Glomerular visceral epithelial cell (primary cell): Measurements from ENCODE around the gene BDH1.
"Not testable (repeated sequence)": the region's sequence is repeated elsewhere in the genome, so short reads cannot be mapped to it uniquely, and the experiment has no call there.

Experiments
- DNase-seq: peaks from one replicate; pipeline ENCODE4 v3.0.0-alpha.2; 2016; ENCODE audit errors: extremely low spot score

The BDH1 gene, protein sequence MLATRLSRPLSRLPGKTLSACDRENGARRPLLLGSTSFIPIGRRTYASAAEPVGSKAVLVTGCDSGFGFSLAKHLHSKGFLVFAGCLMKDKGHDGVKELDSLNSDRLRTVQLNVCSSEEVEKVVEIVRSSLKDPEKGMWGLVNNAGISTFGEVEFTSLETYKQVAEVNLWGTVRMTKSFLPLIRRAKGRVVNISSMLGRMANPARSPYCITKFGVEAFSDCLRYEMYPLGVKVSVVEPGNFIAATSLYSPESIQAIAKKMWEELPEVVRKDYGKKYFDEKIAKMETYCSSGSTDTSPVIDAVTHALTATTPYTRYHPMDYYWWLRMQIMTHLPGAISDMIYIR

DNA sequence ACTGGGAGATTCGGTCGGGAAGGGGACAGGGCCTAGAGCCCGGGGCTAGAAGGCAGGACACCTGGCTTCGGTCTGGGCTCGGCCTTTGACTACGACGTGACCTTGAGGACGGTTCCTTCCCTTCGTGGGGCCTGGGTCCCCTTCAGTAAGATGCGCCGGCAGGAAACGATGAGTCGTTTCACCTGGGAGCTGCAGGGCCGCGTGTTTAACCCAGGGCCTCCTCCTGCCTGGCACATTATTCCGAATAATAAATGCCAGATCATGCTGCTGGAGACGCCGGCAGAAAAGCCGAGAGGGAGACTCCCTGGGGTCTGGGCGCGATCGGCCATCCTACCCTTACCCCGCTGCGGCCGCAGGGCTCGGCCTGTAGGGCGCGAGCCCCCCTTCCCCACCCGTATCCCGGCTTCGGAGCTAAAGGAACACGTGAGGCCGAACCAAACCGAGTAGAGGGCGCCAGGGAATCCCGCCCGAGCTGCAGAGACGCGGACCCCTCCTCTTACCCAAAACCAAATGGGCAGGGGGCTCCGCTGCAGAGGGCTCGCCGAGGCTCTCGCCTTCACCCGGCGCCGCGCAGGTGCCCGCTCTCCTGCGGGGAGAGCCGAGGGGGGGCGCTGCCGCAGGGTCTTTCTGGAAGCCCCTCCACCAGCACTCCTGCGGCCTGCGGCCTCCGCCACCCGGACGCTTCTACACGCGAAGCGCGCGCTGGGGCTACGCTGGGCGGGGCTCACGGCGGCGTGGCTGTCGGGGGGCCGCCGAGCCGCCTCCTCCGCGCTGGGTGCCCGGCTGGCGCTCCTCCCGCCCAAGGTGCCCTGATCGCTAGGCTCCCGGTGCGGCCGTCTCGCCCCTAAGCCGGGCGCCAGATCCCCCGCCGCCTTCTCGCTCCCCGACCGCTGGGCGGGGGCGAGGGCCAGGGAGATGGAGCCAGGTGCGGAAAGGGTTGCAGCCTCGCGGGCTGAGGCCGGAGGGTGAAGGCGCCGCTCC, at the start of gene BDH1:
BDH1 (minus strand) TSS at position 688 of the 981 bp plus-strand sequence. CDS start 9,525 bp downstream, outside the sequence.
- DNase-seq: peak; percentile 30

DNA sequence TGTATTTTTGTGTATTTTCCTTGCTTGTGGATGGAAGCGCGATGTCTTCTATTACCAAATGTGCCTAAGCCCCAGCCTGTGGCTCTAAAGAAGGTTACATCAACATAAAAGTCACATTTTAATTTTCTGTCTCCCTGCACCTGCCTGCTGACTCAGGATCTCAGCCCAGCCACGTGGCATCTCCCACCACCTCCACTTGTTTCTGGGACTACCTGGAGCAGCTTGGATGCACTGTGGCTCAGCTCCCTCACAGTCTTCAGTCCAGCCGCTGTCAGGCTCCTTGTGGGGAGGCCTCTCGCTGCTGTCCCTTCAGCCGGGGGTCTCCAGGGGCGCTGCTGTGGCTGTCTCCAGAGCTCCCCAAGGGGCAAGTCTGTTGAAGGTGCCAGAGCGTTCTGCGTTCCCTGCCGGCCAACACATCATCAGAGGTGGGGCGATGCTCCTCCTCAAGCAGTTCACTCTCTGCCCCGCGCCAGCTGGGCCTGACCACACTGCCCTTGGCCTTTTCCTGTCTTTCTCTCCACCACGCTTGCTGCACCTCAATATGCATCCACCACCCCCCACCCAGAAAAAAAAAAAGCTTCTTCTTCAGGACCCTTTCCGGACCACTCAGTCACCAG, 47.7 kb upstream of the BDH1 start:
- DNase-seq: no peak

DNA sequence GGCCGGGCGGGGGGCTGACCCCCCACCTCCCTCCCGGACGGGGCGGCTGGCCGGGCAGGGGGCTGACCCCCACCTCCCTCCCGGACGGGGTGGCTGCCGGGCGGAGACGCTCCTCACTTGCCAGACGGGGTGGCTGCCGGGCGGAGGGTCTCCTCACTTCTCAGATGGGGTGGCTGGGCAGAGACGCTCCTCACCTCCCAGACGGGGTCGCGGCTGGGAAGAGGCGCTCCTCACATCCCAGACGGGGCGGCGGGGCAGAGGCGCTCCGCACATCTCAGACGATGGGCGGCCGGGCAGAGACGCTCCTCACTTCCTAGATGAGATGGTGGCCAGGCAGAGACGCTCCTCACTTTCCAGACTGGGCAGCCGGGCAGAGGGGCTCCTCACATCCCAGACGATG, 46.6 kb upstream of the BDH1 start:
- not testable (repeated sequence) for DNase-seq

DNA sequence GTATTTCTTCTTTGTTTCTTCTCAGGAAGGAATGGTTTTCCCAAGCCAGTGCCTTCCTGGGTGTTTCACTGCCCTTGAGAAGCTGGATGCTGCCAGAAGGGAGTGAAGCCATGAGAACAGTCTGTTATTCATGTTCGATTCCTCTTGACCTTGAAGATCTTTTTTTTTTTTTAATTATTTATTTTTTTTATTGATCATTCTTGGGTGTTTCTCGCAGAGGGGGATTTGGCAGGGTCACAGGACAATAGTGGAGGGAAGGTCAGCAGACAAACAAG, 45.7 kb upstream of the BDH1 start:
- not testable (repeated sequence) for DNase-seq

DNA sequence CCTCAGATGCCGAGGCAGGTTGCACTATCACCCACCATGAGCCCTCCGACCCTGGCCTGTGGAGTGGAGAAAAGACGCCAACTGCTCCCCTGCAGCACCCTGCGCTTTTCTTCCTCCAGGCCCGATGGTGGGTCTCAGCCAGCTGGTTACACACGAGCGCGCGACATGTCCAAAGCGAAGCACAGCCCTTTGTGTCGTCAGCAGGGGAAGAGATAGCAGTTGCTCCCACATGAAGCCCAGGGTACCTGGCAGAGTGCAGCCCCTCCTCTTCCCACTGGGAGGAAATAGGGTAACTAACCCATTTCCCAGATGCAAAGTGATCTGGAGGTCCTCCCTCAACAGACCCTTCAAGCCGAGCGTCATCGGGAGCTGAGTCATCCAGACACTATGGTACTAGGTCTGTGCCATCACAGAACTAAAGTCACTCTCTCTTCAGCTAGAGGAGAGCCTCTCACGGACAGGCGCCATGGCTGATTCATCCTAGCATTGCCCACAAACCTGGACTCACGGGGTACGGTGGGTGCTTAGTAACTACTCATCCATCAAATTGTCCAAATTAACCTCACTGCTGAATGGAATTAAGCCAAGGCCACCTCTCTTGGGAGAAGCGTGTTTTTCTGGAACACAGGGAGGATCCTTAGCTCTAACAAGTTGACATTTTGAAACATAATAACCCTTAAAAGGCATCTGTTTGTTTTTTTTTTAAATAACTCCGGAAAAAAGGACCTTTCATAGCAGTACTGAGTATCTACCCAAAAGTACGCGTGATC, 45.2 kb upstream of the BDH1 start:
- peak; percentile 63 for DNase-seq

DNA sequence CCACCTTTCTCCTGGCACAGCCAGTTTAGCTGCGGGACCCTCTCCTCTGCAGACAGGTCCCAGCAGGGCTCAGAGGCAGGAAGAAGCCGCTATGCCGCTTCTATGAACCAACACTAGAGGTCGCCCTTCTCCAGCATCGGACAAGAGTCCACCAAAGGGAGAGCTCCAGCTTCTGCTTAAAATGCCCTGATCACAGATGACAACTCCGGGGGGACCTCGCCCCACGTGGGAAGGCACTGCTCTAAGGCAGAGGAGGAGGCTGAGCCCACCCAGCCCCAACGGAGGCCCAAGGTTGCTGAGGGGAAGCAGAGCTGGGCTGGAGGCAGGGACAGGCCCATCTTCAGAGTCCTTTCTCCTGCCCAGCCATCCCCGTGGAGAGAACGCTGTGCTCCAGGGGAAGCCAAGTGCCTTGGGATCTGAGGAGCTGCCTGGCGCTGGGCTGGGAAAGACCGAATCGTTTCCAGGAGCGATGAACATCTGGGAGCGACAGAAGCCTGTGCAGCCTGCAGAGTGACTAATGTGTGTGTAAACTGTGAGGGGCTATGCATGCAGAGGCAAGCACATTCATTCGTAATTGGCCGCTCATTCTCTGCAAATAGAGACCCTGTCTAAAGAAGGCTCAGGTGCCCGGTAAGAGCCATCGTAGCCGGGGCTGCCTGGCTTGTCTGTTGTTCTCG, 43.5 kb upstream of the BDH1 start:
- peak; percentile 80 for DNase-seq

DNA sequence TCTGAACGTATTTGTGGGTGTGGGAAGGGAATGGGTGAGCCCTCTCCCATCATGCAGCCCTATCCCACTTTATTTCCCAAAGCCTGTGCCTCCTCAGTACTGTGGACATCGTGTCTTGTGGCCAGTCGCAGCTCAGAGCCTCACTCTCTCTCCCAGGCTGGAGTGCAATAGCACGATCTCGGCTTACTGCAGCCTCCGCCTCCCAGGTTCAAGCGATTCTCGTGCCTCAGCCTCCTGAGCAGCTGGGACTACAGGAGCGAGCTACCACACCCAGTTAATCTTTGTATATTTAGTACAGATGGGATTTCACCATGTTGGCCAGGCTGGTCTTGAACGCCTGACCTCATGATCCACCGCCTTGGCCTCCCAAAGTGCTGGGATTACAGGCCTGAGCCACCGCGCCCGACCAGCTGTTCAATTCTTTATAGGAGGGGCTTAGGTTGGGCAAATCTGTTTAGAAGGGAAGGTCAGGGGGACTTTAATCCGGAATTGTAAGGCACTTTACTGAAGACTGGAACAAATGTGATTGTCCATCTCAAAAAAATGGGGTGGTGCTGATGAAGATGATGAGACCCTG, 42.7 kb upstream of the BDH1 start:
- DNase-seq: no peak

DNA sequence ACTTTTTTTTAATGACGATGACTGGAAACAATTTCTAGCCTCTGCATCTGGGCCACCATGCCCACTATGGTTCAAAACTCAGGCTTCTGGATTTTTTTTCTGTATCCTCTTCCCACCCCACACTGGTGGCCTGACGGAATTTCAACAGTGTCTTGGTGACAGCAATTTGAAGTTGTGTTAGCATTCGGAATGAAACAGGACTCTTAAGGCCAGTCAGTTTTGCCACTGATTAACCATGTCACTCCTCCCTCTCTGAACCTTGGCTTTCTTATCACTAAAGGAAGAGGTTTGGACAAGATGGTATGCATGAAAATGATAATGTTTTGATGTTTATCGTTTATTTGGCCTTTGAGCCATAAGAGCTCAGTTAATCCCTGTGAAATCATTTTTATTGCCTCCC, 41.6 kb upstream of the BDH1 start:
- DNase-seq: no peak

DNA sequence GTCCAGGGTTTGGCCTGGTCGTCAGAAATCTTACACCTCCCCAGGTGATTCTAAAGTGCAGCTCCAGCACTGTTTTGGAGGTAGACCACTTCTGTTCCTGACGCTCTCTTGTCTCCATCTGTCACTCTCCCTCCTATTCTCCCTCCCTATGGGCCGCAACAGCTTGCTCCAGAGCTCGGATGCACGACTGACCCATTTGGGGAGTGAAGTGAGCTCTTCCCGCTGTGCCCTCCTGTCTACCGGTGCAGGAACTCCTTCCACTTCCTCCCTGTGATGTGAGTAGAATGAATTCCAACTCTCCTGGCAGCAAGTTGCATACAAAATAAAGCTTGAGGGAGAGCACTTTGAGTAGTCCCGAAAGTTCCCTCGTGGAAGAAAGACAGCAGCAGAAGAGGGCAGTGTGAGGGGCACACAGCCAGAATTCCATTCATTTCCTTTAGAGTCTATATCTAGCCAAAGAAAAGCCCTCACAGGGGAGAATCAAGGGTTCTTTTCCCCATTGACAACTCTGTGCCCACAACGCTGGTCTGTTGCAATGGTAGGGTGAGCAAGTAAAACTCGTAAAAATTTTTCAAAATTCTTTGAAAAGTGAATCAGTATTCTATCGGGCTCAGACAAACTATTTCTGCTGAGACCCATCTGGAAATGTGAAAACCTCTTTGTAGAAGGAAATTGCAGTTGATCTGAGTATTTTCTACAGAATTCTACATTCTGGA, 39.9 kb upstream of the BDH1 start:
- DNase-seq: no peak

DNA sequence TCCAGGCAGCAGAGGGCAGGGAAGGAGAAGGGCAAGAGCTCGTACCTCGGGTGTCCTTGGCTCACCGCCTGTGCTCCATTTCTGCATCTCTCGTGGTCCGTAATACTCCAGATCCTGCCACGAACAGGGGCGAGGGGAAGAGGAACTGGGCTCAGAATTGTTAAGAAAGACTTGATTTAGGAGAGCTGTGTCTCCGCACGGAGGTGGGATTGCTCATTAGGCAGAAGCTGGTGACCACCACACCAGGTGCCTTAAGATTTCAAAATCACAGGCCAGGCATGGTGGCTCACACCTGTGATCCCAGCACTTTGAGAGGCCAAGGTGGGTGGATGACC, 37.2 kb upstream of the BDH1 start:
- DNase-seq: no peak

DNA sequence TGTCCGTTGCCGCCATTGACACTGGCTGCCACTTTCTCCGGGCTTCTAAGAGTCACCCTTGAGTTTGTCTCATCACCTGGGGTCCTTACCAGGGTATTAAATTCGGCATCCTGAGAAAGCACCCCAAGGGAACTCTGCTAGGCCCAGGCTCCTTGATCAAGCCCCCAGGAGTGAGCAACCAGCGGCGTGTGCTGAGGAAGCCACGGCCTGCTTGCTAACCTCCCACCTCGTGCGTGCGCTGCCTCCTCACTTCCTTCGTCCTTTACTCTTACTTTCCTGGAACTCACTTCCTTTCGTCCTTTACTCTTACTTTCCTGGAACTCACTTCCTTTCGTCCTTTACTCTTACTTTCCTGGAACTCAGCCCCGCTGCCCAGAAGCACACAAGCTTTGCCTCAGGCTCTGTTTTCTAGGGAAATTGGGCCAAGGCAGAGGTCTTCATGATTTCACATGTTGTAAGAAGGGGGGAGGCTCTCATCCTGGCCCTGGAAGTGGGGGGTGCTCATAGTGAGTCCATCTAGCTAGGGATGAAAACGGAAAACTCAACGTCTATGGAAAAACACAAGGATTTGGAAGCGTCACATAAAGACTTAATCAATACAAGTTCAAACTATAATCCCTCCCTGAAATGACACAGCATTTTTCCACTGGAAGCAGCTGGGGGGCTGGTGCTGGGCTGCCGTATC, 36.7 kb upstream of the BDH1 start:
- DNase-seq: no peak

DNA sequence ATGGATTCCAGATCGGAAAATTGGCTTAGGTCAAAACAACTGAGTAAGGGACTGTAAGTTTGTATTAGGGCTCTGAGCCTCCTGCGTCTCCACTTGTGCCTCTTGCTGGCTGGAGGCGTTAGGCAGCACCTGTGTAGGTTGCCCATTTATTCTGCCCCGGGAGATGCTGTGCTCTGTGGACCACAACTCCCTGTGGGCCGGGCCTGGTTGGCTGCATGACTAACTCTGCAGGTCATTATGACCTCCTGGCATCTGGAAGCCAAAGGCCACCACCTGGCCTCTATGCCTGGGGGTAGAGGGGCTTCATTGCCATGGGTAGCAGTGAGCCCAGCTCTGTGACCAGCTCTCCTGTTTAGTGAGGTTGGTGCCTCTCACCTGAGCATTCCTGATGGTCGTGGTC, 36.0 kb upstream of the BDH1 start:
- no peak for DNase-seq

DNA sequence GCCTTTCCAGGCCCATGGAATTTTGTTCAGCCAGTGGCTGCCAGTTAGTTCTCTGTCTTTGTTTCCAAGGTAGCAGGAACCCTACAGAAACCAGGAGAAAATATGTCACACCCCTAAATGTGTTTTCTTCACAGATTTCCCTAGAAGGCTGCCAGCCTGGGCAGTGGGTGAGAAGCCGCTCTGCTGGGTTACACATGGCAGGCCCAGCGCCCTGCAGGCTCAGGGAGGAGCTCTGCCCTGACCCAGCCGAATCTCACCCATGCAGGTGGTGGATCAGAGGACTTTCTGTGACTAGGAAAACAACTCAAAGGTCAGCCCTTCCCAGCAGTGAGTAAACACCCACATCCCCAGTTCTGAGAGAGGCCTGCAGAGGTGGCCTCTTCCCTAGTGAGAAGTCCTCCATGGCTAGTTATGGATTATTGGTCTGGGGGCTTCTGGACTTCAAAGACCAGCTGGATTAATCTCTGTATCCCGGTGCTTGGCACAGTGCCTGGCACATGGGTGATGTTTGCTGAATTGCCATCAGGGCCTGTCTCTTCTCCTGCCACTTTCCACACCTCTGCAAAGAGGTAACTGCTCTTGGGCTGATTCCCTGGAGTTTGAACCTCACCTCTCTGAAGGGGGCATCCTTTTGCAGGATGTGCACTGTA, 34.7 kb upstream of the BDH1 start:
- no peak for DNase-seq

DNA sequence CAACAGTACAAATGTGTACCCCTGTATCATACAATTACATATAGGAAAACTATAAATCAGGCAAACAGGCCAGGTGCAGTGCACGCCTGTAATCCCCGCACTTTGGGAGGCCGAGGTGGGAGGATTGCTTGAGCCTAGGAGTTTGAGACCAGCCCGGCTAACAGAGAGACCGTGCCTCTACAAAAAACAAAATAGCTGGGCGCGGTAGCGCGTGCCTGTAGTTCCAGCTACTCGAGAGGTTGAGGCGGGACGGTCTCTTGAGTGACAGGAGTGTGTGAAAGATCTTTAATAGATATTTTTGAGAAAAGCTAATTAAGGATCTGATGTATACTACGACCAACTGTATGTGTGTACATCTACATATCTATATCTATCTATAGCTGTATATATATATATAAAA, 33.8 kb upstream of the BDH1 start:
- DNase-seq: no peak

DNA sequence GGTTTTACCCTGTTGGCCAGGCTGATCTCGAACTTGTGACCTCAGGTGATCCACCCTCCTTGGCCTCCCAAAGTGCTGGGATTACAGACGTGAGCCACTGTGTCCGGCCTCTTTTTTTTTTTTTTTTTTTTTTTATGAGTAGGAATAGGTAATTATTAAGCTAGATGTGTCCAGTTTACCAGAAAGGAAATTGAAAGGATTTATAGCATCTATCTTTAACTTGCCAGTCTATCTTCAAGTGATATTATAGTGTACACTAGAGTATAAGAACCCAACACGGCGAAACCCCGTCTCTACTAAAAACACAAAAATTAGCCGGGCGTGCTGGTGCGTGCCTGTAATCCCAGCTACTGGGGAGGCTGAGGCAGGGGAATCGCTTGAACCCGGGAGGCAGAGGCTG, 31.0 kb upstream of the BDH1 start:
- DNase-seq: not testable (repeated sequence)

DNA sequence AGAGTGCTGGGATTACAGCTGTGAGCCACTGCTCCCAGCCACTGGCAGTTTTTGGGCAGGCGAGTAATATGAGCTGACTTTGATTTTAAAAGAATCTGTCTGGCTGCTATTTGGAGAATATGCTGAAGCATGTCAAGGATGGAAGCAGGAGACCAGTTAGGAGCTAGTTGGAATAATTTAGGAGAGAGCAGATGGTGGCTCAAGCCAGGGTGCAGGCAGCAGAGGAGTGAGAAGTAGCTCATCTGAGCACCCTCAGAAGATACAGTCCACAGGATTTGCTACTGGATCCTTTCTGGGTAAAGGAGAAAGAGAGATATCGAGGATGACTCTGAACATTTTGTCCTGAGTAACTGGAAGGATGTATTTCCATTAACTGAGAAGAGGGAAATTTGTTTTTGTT, 30.4 kb upstream of the BDH1 start:
- no peak for DNase-seq

DNA sequence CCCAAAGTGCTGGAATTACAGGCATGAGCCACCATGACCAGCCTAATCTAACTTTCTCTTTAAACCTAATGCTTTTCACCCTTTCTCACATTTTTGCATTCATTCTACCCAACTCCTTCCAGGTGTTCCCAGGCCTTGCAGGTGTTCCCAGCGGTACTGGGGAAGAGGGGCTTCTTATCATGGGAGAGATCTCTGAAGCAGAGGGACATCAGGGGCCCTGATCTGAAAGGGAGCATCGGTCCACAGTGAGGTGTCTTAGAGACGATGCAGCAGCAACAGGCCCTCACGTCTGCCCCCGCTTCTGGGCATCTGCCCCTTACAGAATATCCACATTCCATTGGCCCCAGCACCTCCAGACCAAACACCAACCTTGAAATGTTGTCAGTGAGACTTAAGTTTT, 29.0 kb upstream of the BDH1 start:
- DNase-seq: no peak

DNA sequence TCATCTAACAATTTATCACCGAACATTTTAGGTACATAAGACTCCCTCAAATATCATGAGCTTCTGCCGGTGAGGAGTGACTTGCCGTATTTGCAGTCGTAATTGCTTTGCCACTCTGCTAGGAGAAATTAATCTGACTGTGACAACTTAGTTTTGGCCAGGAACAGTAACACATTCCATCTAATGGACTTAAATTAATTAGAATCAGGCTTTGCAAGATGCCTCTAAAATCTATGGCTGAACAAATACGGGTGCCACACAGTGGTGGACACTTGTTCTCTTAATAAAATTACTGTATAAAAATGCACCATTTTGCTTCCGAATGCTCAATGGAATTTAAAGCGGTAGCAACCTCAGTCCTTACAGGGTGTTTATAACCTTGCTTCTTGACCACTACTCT, 27.6 kb upstream of the BDH1 start:
- no peak for DNase-seq

DNA sequence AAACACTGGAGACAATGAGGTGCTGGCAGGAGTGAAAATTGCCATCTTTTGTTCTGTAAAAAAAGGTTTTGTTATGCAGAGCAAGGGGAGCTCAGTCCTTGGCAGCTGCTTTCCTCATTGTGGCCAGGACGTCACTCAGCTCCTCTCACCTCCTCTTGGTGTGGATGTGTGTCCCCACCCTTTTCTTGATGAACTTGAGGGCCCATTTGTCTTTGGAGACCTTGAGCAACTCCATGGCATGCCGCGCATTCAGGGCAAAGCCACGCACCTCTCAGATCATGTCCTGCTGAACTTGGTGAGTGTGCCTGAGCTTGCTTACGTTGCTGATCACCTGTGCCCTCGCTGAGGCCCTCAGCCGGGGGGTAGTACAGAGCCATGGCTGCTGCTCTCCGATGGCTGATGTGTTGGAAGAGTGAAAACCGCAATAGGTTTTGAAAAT, 24.5 kb upstream of the BDH1 start:
- DNase-seq: no peak
